Left lung (tissue), 10 donors: ENCODE results near the gene PLCH1. TPM values are rescaled to one million over a fixed set of nuclear protein-coding genes. Genes with fewer than 3 reads are reported as not detected.

Experiments
- ATAC-seq: fragments of 200-7000 bp; cut with Tn5 transposase; one replicate; pipeline ENCODE4 v1.9.1; 2020; ENCODE audit warnings: moderate library complexity
- DNase-seq, 4 donors: peaks; one replicate each; pipeline ENCODE4 v3.0.0-alpha.2; 2013 to 2020
- H3K27ac ChIP-seq, 2 donors: fragments of 200-600 bp; sonication (generic) in 1 of 2; one replicate each; pipeline versions ENCODE4 v1.5.0 to v1.8.0; 2020 to 2021
- H3K27me3 ChIP-seq, 2 donors: fragments of 200-600 bp; sonication (generic) in 1 of 2; one replicate each; pipeline versions ENCODE4 v1.5.0 to v1.8.0; 2020 to 2021
- H3K36me3 ChIP-seq, 2 donors: fragments of 200-600 bp; sonication (generic) in 1 of 2; one replicate each; pipeline versions ENCODE4 v1.5.0 to v1.8.0; 2020 to 2021
- H3K4me1 ChIP-seq, 2 donors: fragments of 200-600 bp; one replicate each; pipeline ENCODE4 v1.8.0; 2021
- H3K4me3 ChIP-seq, 2 donors: fragments of 200-600 bp; sonication (generic) in 1 of 2; one replicate each; pipeline versions ENCODE4 v1.5.0 to v1.8.0; 2020 to 2021; ENCODE audit warnings: mild to moderate bottlenecking in 1 of 2
- H3K9me3 ChIP-seq, 2 donors: fragments of 200-600 bp; sonication (generic) in 1 of 2; one replicate each; pipeline versions ENCODE4 v1.5.0 to v1.8.0; 2020 to 2021
- intact Hi-C, 2 donors: fragments of 100-400 bp; cut with DNase I; formaldehyde crosslinking; loops; one replicate each; pipeline versions ENCODE4 v1.11.2 to v1.14.2; 2022
- polyA plus RNA-seq, 6 donors: library from polyadenylated mRNA; unstranded; fragments of 120-200 nt; gene quantifications; one replicate each; pipeline ENCODE4 v1.2.1, GENCODE V29; 2013; ENCODE audit not compliant: insufficient read length in 6 of 6
- total RNA-seq, 2 donors: library from RNA; stranded (reverse); fragmentation: NEBNext Ultra II Directional; extraction: Animal tissue kit (Norgen Biotek cat#: 25700); gene quantifications; one replicate each; pipeline ENCODE4 v1.2.1, GENCODE V29; 2021
- TF ChIP-seq, protein P1 (sequence below), 2 donors: fragments of 200-600 bp; sonication (generic) in 1 of 2; IDR thresholded peaks; one replicate each; pipeline versions ENCODE4 v1.5.0 to v1.8.0; 2021; ENCODE audit warnings: antibody characterized with exemption in 2 of 2
- donor health status: DM: no; HTN: yes; CAD: no.
- donor health status: DM: no; HTN: no; CAD: no.

The PLCH1 gene
- total and polyA plus RNA-seq, 8 donors: 8.5 to 33.8 (median 23.7) TPM

DNA sequence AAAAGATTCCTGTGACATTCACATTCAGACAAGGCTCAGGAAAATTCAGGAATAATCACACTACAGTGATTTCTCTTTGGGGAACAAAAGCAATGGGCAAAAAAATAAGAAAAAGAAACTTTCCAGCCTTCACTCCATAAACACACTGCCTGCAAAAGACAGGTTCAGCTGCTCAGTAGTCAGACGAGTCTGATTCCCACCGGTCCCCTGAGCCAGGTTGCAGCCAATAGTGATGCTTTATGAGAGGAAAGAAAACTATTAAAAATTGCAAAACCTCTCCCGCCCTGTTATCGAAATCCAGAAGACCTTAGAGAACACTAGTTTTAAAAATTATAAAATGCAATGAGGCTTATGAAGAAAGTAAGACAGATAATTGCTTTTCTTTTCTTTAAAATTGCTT is 8.5 kb downstream of the PLCH1 start:
- Histone ChIP-seq H3K27me3 (peaks cover 0 to 1% of the 10 kb centered on the region in 2 donors), H3K9me3 (no peaks in the 10 kb centered on the region), H3K4me1 (no peaks in the 10 kb centered on the region), H3K36me3 (no peaks in the 10 kb centered on the region), H3K4me3 (no peak overlapping the region), H3K27ac (peak overlapping the region; percentile 54 to 76)
- intact Hi-C loops: no loop called here
- DNase-seq (no peak), ATAC-seq (peak; percentile 20)
- TF ChIP-seq, protein P1, sequence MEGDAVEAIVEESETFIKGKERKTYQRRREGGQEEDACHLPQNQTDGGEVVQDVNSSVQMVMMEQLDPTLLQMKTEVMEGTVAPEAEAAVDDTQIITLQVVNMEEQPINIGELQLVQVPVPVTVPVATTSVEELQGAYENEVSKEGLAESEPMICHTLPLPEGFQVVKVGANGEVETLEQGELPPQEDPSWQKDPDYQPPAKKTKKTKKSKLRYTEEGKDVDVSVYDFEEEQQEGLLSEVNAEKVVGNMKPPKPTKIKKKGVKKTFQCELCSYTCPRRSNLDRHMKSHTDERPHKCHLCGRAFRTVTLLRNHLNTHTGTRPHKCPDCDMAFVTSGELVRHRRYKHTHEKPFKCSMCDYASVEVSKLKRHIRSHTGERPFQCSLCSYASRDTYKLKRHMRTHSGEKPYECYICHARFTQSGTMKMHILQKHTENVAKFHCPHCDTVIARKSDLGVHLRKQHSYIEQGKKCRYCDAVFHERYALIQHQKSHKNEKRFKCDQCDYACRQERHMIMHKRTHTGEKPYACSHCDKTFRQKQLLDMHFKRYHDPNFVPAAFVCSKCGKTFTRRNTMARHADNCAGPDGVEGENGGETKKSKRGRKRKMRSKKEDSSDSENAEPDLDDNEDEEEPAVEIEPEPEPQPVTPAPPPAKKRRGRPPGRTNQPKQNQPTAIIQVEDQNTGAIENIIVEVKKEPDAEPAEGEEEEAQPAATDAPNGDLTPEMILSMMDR (IDR thresholded peaks at IDR 0.05): no peak

DNA sequence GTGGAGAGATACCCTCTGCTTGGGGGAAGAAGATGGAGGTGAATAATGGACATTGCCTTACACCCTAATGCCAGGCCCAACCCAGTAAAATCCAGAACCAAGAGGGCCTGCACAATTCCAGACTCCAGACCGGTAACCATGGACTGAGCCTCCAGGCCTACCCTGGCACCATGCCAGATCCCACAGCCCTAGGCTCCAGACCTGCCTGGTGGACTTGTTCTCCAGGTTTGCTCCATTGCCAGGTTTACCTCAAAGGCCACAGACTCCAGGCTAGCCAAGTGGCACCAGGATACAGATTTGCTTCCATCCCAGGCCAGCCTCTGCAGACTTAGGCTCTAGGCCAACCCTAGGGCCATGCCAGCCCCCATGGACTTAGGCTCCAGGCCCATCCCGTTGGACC is 14.0 kb downstream of the PLCH1 start:
- H3K4me1 ChIP-seq: no peaks in the 10 kb centered on the region
- intact Hi-C loops: no loop called here
- no peaks in the 10 kb centered on the region for H3K9me3 ChIP-seq
- DNase-seq (no peak), ATAC-seq (no peak)
- no peak overlapping the region for H3K27ac ChIP-seq
- TF ChIP-seq, protein P1 (IDR thresholded peaks at IDR 0.05): no peak
- H3K4me3 ChIP-seq: no peak overlapping the region
- no peaks in the 10 kb centered on the region for H3K27me3 ChIP-seq
- H3K36me3 ChIP-seq: no peaks in the 10 kb centered on the region

DNA sequence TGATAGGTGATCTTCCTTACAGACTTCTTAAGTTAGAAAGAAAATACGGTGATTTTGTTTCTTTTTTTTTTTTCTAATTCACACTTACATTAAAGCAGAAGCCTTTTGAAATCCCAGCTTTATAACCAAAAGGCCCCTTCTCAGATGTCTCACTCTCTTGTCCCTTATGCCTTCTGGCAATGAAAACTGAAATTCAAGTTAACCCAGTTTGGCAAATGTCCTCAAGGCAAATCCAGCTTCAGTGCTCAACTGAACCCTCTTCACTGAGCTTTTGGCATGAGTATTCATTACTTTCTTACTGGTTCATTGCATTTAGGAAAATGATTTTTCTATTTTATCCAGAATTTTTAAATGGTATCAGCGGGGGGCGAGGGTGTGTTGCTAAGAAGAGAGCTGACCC is 17.0 kb downstream of the PLCH1 start:
- intact Hi-C loops: no loop called here
- ATAC-seq: no peak

DNA sequence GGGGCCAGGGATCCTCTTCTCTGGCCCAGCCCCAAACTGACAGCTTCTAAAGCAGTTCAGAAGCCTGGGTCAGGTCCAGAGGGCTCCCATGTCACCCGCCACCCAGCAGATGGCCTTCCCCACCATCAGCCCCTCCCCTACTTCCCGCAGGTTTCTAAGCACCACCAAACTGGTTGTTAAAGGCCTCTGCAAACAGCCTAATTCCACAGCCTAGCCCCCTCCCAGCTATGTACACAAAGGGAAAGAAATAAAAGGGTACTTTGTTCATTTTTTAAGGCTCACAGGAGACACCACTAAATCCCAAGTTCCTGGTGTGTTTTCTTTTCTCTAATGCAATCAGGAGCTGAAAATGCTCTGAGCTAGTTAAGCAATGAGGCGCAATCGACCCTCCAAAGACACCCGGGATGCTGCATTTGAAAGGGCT is 30.6 kb downstream of the PLCH1 start:
- no peaks in the 10 kb centered on the region for H3K4me1 ChIP-seq
- TF ChIP-seq, protein P1 (IDR thresholded peaks at IDR 0.05): no peak
- H3K27ac ChIP-seq: no peak overlapping the region
- no peaks in the 10 kb centered on the region for H3K27me3 ChIP-seq
- H3K9me3 ChIP-seq: peaks cover 0 to 18% of the 10 kb centered on the region in 2 donors
- intact Hi-C loops: no loop called here
- DNase-seq: peak in 1 of 4 donors; percentile 35
- H3K36me3 ChIP-seq: no peaks in the 10 kb centered on the region
- no peak overlapping the region for H3K4me3 ChIP-seq
- ATAC-seq: no peak

More for the DNA sequence above, 17.0 kb downstream of the PLCH1 start:
- Histone ChIP-seq H3K27me3 (no peaks in the 10 kb centered on the region), H3K9me3 (no peaks in the 10 kb centered on the region), H3K4me1 (no peaks in the 10 kb centered on the region), H3K36me3 (no peaks in the 10 kb centered on the region), H3K27ac (no peak overlapping the region), H3K4me3 (no peak overlapping the region)
- TF ChIP-seq, protein P1 (IDR thresholded peaks at IDR 0.05): no peak
- DNase-seq: no peak

DNA sequence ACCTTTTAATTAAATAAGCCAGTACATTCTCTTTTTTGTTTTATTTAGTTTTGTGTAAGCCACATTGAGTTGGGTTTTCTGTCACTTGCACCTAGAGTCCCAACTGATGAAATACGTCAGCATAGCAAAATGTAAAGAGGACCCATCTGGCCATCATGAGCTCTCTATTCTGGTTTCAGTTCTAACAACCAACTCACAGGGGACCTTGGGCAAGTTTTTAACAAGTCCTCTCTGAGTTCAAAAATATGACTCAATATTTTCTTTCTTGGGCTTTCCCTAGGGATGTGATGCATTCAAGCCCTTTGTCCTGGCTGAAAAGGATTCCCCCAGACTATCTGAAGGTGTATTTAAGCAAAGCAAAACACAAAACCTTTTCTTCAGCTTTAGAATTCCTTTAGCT is 32.9 kb downstream of the PLCH1 start:
- Histone ChIP-seq H3K9me3 (peaks cover 0 to under 1% of the 10 kb centered on the region in 2 donors), H3K4me3 (no peak overlapping the region), H3K27ac (no peak overlapping the region), H3K36me3 (no peaks in the 10 kb centered on the region), H3K27me3 (no peaks in the 10 kb centered on the region), H3K4me1 (no peaks in the 10 kb centered on the region)
- TF ChIP-seq, protein P1 (IDR thresholded peaks at IDR 0.05): no peak
- DNase-seq (no peak), ATAC-seq (no peak)
- intact Hi-C loops: no loop called here
